Transverse colon (tissue), 4 donors: ENCODE results near the gene GPR33.

Experiments
- POLR2AphosphoS5 ChIP-seq, 3 donors: sonication (generic); formaldehyde crosslinking; IDR thresholded peaks; one replicate each; pipeline ENCODE4 v1.6.1; 2016; ENCODE audit warnings: antibody characterized with exemption in 3 of 3
- TF ChIP-seq, protein P1 (sequence below), 5 experiments: fragments of 200-600 bp in 3 of 5; fragments of 450-650 bp in 2 of 5; sonication (generic) in 3 of 5; IDR thresholded peaks; 1 replicate in 2 of 5; 2 replicates in 3 of 5; pipeline ENCODE4 v1.5.1; 2016 to 2017; ENCODE audit warnings: antibody characterized with exemption in 5 of 5, inconsistent platforms in 3 of 5, mild to moderate bottlenecking in 2 of 5, moderate library complexity in 1 of 5

DNA sequence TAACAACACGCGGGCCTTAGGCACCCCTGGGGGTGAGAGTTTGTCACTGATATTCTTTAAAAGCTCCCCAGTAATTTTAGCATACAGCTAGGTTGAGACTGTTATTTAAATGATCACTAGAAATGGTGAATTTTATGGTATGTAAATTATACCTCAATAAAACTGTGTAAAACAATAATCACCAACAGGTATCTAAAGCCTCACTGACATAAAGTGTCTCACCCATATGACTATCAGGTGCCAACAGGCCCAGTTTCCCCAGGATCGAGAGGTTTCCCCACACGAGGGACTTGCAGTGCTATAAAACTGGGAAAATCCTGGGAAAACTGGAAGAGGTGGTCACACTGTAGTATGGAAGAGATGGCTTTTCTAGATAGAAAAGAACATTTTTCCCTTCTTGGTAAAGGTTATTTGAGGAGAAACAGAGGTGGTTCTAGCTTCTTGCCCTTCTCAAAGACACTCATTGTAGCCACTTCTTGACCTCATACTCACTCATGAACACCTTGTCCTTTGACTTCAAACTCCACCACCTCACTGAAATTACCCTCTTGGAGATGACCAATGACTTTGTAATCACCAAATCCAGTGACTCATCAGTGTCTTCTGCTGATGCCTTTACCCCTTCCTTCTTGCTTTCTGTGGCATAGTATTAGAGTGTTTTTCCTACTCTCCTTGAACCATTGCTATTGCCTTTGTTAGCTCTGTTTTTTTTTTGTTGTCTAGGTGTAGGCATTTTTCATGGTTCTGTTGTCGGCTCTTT, 48.5 kb upstream of the GPR33 start:
- TF ChIP-seq, protein P1, sequence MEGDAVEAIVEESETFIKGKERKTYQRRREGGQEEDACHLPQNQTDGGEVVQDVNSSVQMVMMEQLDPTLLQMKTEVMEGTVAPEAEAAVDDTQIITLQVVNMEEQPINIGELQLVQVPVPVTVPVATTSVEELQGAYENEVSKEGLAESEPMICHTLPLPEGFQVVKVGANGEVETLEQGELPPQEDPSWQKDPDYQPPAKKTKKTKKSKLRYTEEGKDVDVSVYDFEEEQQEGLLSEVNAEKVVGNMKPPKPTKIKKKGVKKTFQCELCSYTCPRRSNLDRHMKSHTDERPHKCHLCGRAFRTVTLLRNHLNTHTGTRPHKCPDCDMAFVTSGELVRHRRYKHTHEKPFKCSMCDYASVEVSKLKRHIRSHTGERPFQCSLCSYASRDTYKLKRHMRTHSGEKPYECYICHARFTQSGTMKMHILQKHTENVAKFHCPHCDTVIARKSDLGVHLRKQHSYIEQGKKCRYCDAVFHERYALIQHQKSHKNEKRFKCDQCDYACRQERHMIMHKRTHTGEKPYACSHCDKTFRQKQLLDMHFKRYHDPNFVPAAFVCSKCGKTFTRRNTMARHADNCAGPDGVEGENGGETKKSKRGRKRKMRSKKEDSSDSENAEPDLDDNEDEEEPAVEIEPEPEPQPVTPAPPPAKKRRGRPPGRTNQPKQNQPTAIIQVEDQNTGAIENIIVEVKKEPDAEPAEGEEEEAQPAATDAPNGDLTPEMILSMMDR (IDR thresholded peaks at IDR 0.05): no peak
- no peak for TF ChIP-seq POLR2AphosphoS5 (IDR thresholded peaks at IDR 0.05)
